GM12878 (cell line): ENCODE measurements around the gene ECEL1. TPM values are rescaled to one million over a fixed set of nuclear protein-coding genes. Genes with fewer than 3 reads are reported as not detected.

ENCODE experiments used
- ATAC-seq: fragments of 200-7000 bp; cut with Tn5 transposase; 3 replicates; pipeline ENCODE4 v1.9.1; 2020; ENCODE audit warnings: mild to moderate bottlenecking, moderate library complexity
- BruUV-seq: library from RNA; stranded (reverse); fragments of 400-500 nt; replicated peaks from 2 replicates; lab custom pipeline; 2021; lab: Mats Ljungman, UMichigan
- CTCF ChIA-PET: fragments of 300-600 bp; sonication (Branson Sonifier 250); formaldehyde crosslinking; extraction: SDS; loops from one replicate; lab custom pipeline; 2021; ENCODE audit warnings: inconsistent platforms; lab: Yijun Ruan, JAX
- POLR2A ChIA-PET: fragments of 350-600 bp; formaldehyde crosslinking; extraction: SDS; loops from one replicate; lab custom pipeline; 2021; ENCODE audit warnings: inconsistent platforms; lab: Charles Lee
- RAD21 ChIA-PET: fragments of 300-600 bp; sonication (Branson Sonifier 250); formaldehyde crosslinking; loops from one replicate; lab custom pipeline; 2023; ENCODE audit warnings: antibody characterized with exemption; ENCODE audit not compliant: unreplicated experiment; lab: Charles Lee
- SMC1A ChIA-PET: fragments of 300-600 bp; sonication (Branson Sonifier 250); formaldehyde crosslinking; loops from one replicate; lab custom pipeline; 2023; ENCODE audit not compliant: unreplicated experiment, uncharacterized antibody; lab: Charles Lee
- DNase-seq: peaks from one replicate; pipeline ENCODE4 v3.0.0-alpha.2; 2011; ENCODE audit warnings: low read depth, low spot score
- FAIRE-seq: peaks from 3 replicates; lab custom pipeline; 2011; peaks lifted over from hg19 to GRCh38; lab: Jason Lieb, UNC
- H2AFZ ChIP-seq: 2 replicates; pipeline ENCODE4 v1.6.0; 2011; ENCODE audit warnings: low read depth, low read length, control low read depth; ENCODE audit not compliant: control insufficient read depth
- H3K27ac ChIP-seq: 2 replicates; pipeline ENCODE4 v1.5.1; 2011; ENCODE audit warnings: control low read depth; ENCODE audit not compliant: control insufficient read depth, insufficient read depth
- H3K27me3 ChIP-seq, 2 experiments: replicated peaks in 1 of 2; 2 replicates each; pipeline versions ENCODE4 v1.6.0 to v1.6.1; 2011; ENCODE audit warnings: low read length in 1 of 2; ENCODE audit not compliant: control insufficient read depth in 2 of 2, insufficient read depth in 2 of 2
- H3K36me3 ChIP-seq, 2 experiments: 2 replicates each; pipeline ENCODE4 v1.5.1; 2011; ENCODE audit warnings: low read length in 1 of 2; ENCODE audit not compliant: control insufficient read depth in 2 of 2, insufficient read depth in 2 of 2
- H3K4me1 ChIP-seq: 2 replicates; pipeline ENCODE4 v1.6.1; 2011; ENCODE audit warnings: mild to moderate bottlenecking, low read length, moderate library complexity, mixed read lengths; ENCODE audit not compliant: control insufficient read depth, insufficient read depth
- H3K4me2 ChIP-seq: 2 replicates; pipeline ENCODE4 v1.6.0; 2011; ENCODE audit warnings: control low read depth; ENCODE audit not compliant: control insufficient read depth, insufficient read depth
- H3K4me3 ChIP-seq: fragments of 200-600 bp; sonication (generic); 2 replicates; pipeline ENCODE4 v1.5.1; 2016
- H3K79me2 ChIP-seq: 2 replicates; pipeline ENCODE4 v1.6.0; 2011; ENCODE audit warnings: low read length; ENCODE audit not compliant: control insufficient read depth, insufficient read depth
- H3K9ac ChIP-seq: 2 replicates; pipeline ENCODE4 v1.8.0; 2011; ENCODE audit warnings: low read length, control low read depth, mixed read lengths; ENCODE audit not compliant: control insufficient read depth, insufficient read depth
- H3K9me3 ChIP-seq: replicated peaks from 3 replicates; pipeline ENCODE4 v1.5.1; 2011; ENCODE audit warnings: mild to moderate bottlenecking, low read length; ENCODE audit not compliant: control insufficient read depth, insufficient read depth
- H4K20me1 ChIP-seq: 2 replicates; pipeline ENCODE4 v1.6.0; 2011; ENCODE audit not compliant: control insufficient read depth, insufficient read depth
- CBX3 ChIP-seq: fragments of 200-600 bp; sonication (generic); IDR thresholded peaks from 2 replicates; pipeline ENCODE4 v1.6.1; 2016; ENCODE audit warnings: low read depth, borderline replicate concordance
- CEBPB ChIP-seq, 2 experiments: fragments of 150-350 bp in 1 of 2; IDR thresholded peaks; 2 replicates each; pipeline ENCODE4 v1.6.1; 2012 to 2014; ENCODE audit warnings: low read depth in 2 of 2, low read length in 2 of 2, borderline replicate concordance in 1 of 2, inconsistent platforms in 1 of 2
- ETV6 ChIP-seq, 2 experiments: fragments of 450-650 bp in 1 of 2; IDR thresholded peaks in 1 of 2; conservative IDR thresholded peaks in 1 of 2; 2 replicates each; pipeline ENCODE4 v1.6.1; 2014; ENCODE audit warnings: antibody characterized with exemption in 1 of 2, borderline replicate concordance in 1 of 2, low read depth in 1 of 2, mild to moderate bottlenecking in 1 of 2, moderate library complexity in 1 of 2
- JUND ChIP-seq: IDR thresholded peaks from 2 replicates; pipeline ENCODE4 v1.6.1; 2012; ENCODE audit warnings: low read depth, mild to moderate bottlenecking, low read length, improper control_type of control experiment, moderate library complexity
- LARP7 ChIP-seq: fragments of 450-650 bp; IDR thresholded peaks from 2 replicates; pipeline ENCODE4 v1.6.1; 2017; ENCODE audit warnings: mild to moderate bottlenecking
- POLR2A ChIP-seq: IDR thresholded peaks from 2 replicates; pipeline ENCODE4 v1.6.1; 2011; ENCODE audit warnings: low read depth, mild to moderate bottlenecking, low read length
- RUNX3 ChIP-seq: IDR thresholded peaks from 2 replicates; pipeline ENCODE4 v1.6.1; 2012; ENCODE audit warnings: low read length, inconsistent platforms
- ZBTB4 ChIP-seq: fragments of 450-650 bp; formaldehyde crosslinking; IDR thresholded peaks from 2 replicates; pipeline ENCODE4 v1.4.0; 2022; ENCODE audit warnings: mild to moderate bottlenecking, moderate library complexity
- ZNF622 ChIP-seq: fragments of 450-650 bp; IDR thresholded peaks from 2 replicates; pipeline ENCODE4 v1.6.1; 2017; ENCODE audit warnings: mild to moderate bottlenecking, inconsistent platforms
- WGBS: methylation state at CpG from one replicate; pipeline ENCODE4 v1.1.6; 2016; ENCODE audit warnings: low lambda C conversion rate; ENCODE audit not compliant: insufficient replicate concordance, insufficient coverage; ENCODE audit errors: missing lambda C conversion rate; 5-methylcytosine and 5-hydroxymethylcytosine counted together
- in situ Hi-C: fragments of 300-500 bp; cut with MboI; formaldehyde crosslinking; loops from 9 replicates; pipeline ENCODE4 v1.14.3; 2018; ENCODE audit warnings: mixed read lengths
- intact Hi-C: fragments of 100-400 bp; cut with micrococcal nuclease; formaldehyde crosslinking; loops from one replicate; pipeline ENCODE4 v1.14.2; 2022; ENCODE audit not compliant: unreplicated experiment
- polyA plus RNA-seq, 11 experiments: library from polyadenylated mRNA; depleted of rRNA in 4 of 11; unstranded in 6 of 11; stranded (reverse) in 5 of 11; fragments of >200 nt; fragmentation: Nextera tagmentation in 4 of 11; fragmentation: Illumina TruSeq in 1 of 11; extraction: Ambion mirVana in 4 of 11; extraction: Trizol in 1 of 11; gene quantifications; 1 replicate in 1 of 11; 2 replicates in 10 of 11; pipeline versions ENCODE4 v1.2.1 to v1.2.3, GENCODE V29; 2011 to 2016; ENCODE audit warnings: inconsistent platforms in 2 of 11, missing spikeins in 2 of 11, low read depth in 1 of 11
- total RNA-seq, 4 experiments: library from RNA; depleted of rRNA in 3 of 4; stranded (reverse); fragments of >200 nt in 3 of 4; fragmentation: Illumina TruSeq in 1 of 4; extraction: Trizol in 1 of 4; gene quantifications; 2 replicates each; pipeline versions ENCODE4 v1.2.1 to v1.2.3, GENCODE V29; 2013 to 2021

ECEL1 gene
- total and polyA plus RNA-seq, 10 of the 15 experiments (the other 5 are each of a cell fraction or from before 2014, with no cell fraction given), result not detected

- no peak overlapping the region for H3K27ac ChIP-seq
- intact Hi-C loops (no loop called here), in situ Hi-C loops (no loop called here)
- no peak overlapping the region for H3K4me2 ChIP-seq
- RAD21 ChIA-PET, result no interaction called here
- DNase-seq (no peak), FAIRE-seq (no peak), ATAC-seq (no peak)
- H3K9me3 ChIP-seq, result no peaks in the 10 kb centered on the region
- H3K9ac ChIP-seq, result no peak overlapping the region
- POLR2A ChIA-PET, result no interaction called here
- H3K4me3 ChIP-seq, result no peak overlapping the region
- H3K79me2 ChIP-seq, result no peaks in the 10 kb centered on the region
- no peaks in the 10 kb centered on the region for H3K4me1 ChIP-seq
- no TSS peak for BruUV-seq
- no peaks in the 10 kb centered on the region for H3K36me3 ChIP-seq
- H2AFZ ChIP-seq, result no peak overlapping the region
- peaks cover 3 to 6% of the 10 kb centered on the region in 2 experiments; a peak in 3 of 4 replicates for H3K27me3 ChIP-seq
- CTCF ChIA-PET, result no interaction called here
- 14% methylated on average over 16 of the region's 16 CpGs for WGBS
- no peak for TF ChIP-seq RUNX3
- no peak for TF ChIP-seq POLR2A
- no peak for TF ChIP-seq CEBPB (IDR thresholded peaks at IDR 0.05; ENCODE audit: borderline replicate concordance in 1 of 2, low read depth in 2 of 2, low read length in 2 of 2)
- no peak for TF ChIP-seq LARP7
- no peak for TF ChIP-seq ETV6 (conservative IDR thresholded peaks at IDR 0.05 in 1 of 2, IDR thresholded peaks at IDR 0.05 in 1 of 2; ENCODE audit: borderline replicate concordance in 1 of 2, low read depth in 1 of 2)
- TF ChIP-seq ZBTB4 (CRISPR knock-in tag), result no peak
- no peak for TF ChIP-seq CBX3
- no peak for TF ChIP-seq JUND
- TF ChIP-seq ZNF622, result no peak
- no peaks in the 10 kb centered on the region for H4K20me1 ChIP-seq
- SMC1A ChIA-PET, result no interaction called here
Measured at GRCh38 chr2:232523402-232523681, 35.7 kb upstream of the ECEL1 start.
